HG03520 (cell line): ENCODE data around the gene ERP27.

Experiments used
- ATAC-seq: cut with Tn5 transposase; IDR thresholded peaks from one replicate; pipeline ENCODE4 v1.9.1; 2021; ENCODE audit warnings: mild to moderate bottlenecking, moderate library complexity; ENCODE audit not compliant: unreplicated experiment

ERP27 gene

DNA sequence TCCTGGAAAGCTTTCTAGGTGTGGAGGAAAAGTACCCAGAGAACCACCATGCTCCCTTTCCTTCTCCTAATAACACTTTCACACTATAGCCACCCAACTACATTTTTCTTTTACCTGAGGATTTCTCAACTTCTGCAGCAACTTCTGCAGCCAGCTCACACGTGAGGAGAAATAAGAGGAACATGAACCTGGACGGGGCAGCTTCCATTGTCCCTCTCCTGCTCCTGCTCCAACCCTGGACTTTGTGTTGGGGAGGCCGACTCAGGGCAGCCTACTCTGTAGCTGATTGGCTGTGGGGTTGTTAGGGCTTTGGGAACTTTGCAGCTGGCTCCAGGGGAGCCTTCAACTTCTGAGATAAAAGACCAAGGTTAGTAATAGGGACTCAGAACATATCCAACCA, at the start of gene ERP27:
ERP27 (minus strand) TSS at position 237 of the 400 bp plus-strand sequence; CDS start at position 208, 29 bp downstream.
- ATAC-seq, result no peak

DNA sequence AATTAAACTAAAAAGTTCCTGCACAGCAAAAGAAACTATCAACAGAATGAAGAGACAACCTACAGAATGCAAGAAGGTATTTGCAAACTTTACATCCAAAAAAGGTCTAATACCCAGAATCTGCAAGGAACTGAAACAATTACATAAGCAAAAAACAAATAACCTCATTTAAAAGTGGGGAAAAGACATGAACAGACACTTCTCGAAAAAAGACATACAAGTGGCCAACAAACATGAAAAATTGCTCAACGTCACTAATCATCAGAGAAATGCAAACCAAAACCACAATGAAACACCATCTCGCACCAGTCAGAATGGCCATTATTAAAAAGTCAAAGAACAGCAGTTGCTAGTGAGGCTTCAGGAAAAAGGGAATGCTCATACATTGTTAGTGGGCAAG, 49.7 kb upstream of the ERP27 start:
- ATAC-seq, result no peak

DNA sequence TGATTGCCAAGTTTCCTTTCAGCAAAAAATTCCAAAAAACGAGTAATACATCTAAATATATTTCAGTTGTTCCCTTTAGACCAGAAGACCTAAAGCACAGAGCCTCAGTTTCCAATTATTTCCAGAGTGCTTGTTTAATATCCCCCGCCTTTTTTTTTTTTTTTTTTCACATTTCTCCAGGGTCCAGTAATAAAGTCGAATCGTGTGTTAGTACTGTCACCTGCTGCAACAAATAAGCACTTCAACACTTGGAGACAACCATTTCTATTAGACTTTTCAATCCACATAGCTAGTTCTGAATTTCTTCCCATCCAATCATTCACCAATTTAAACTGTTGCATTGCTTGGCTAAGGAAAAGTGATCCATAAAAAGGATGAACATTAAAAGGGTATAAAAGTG, 48.1 kb upstream of the ERP27 start:
- no peak for ATAC-seq

DNA sequence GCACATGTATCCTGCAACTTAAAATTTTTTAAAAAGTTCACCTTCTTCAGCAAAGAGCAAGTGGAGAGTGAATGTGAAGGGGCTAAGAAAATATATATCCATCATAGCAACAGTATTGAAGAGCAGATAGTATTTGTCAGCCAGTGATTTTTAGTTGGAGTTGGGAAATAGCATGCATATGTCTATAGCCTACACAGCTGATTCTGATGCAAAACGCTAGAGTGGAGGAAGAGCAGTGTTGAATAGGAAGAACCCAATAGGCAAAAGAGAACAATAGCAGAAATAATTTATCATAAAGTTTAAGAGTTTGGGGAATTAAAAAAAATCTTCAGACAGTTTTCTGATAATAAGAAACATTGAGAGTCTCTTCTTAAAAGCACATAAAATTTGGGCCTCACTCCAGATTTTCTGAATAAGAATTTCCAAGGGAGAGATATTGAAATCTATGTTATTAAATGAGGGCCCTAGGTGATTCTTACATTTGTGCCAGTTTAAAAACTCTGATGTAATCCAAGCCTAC, 46.5 kb upstream of the ERP27 start:
- no peak for ATAC-seq

DNA sequence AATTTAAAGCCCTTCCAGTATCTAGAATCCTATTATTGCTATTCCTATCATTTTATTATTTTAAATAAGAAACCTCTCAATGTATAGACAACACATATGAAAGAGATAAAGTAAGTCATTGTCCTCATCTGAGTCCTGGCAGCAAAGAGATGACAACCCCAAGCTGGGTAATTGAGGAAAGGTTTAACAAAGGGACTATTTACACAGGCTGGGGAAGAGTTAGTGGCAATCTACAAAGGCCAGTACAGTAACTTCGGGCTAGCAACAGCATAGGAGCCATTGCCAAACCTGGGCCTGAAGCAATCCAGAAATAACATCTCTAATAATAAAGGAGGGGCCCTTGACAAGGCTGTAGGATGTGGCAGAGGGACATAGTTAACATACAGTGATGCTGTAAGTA, 45.7 kb upstream of the ERP27 start:
- no peak for ATAC-seq

DNA sequence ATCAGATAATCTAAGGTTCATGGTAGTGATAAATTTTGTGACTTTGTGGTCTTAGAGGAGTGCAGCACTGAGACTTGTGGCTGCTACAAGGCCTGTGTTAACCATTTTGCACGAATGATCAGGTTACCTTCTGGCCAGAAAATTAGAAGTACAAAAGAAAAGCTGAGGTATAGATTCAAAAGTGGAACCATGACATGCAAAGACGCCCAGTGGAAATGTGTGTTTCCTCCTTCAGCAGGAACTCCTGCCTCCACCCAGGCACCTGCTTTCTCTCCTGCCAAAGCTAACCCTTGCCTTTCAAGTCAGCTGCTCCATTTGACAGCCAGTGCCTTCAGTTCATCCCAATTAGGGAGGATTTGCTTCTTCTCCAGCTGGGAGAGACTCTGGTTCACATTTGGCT, 44.7 kb upstream of the ERP27 start:
- ATAC-seq, result no peak

DNA sequence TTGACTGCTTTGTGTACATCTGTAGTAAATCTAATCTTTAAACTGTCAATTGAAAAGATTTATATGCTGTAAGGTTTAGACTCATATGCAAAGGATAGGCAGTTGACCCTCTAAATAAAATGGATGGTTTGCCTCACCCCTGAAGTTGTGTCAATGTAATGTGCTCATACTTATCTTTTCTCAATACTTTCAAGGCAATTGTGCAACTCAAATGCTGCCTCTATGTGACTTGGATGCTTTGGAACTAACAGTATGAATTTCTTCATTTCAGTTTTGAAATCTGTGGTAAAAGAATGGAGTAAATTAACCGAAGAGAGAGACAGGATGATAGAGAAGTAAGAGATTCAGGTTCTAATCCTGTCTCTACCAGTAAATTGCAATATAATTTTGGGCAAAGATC, 44.2 kb upstream of the ERP27 start:
- ATAC-seq, result no peak

DNA sequence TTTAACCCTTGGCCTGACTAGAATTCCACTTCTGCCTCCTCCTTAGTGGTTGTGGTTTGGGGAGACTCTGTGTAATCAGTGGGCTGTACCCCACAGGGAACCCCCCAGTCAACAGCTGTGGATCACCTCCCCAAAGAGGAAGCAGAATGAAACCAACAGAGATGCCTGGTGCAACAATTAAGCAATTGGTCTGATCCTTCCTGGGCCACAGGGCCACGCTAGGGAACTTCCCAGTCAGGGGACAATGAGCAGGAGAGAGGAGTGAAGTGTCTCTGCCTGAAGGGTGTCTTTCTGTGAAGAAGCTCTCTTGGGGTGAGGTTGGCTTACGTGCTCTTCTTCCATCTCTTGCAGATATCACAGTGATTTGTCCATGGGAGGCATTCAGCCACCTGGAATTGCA, 42.7 kb upstream of the ERP27 start:
- no peak for ATAC-seq

DNA sequence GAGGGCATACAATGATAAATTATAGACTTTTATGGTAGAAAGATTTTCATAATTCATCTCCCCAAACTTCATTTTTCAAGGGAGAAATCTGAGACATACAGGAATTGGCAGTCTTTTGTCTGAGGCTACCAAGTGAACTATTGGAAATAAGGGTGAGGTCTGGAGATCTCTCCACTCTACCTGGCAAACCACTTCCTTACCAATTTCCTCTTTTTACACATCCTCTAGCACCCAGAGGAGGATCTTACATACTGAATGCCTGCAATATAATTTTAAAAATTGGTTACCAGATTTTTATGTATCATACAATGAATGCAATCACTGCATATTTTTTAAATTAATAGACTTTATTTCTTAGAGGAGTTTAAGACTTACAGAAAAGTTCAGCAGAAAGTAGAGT, 41.1 kb upstream of the ERP27 start:
- ATAC-seq, result no peak

DNA sequence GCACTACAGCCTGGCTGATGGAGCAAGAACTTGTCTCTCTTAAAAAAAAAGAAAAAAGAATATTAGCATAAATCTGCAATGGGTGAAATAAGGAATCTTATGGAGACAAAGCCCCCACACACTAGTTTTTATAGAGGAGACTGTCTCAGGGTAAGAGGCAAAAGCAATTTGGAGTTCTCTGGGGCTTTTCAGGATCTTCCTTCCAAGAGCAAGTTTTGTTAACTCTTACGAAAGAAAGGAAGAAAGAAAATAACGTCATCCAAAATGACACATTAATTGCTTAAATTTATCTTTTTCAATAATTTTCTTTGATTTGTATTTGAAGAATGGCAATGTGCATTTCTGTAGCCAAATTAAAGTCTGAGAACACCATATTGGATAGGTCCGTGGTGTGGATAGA, 38.3 kb upstream of the ERP27 start:
- ATAC-seq, result no peak

DNA sequence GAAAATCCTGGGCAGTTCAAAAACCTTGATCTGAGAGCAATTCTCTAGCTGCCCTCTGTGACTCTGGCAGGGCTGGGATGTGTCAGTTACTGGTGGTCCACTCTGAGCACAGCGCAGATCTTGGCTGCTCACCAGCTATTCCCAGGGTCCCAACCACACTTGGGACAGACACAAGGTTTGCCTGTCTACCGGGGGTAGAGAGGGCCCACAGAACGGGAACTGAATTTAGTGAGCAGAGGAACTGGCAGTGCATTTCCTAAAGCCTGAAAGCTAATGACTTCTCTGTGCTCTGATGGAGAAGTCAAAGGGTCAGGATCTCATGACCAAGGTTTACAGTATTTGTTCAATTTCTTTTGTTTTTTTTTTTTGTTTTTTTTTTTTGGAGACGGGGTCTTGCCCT, 37.1 kb upstream of the ERP27 start:
- no peak for ATAC-seq

DNA sequence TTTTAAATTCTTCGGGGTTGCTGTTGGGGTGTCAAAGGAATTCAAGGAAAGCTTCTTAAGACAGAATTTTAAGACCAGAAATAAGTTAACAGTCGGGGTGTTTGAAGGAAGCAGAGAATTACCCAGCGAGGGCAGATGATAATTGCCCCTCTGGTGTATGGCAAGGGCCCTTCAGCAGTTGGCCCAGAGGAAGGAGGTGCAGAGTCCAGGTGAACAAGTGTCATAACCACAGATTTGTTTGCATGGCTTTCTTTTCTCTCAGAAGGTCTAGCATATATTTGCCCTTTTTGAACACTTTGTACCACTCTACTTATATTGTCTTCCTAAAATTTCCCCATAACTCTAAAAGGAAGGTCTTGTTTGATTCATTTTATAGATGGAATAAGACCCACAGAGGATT, 36.3 kb upstream of the ERP27 start:
- no peak for ATAC-seq

DNA sequence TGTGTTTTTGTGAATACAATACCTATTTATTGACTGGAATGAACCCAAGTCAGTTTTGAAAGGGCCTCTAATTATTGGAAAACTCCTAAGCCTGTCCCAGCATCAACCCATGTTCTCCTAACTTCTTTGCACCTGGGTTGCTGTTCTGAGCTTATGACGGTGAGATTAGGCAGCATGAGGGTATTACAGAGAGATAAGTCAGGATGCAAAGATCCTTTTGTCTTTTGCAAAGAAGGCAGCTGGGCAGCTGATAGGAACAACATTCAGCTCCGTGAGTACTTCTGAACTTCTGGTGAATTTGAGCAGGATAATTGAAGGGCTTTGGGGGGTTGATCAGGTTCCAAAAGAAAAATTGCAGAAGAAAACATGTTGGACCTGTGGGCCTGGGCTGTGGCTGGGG, 34.5 kb upstream of the ERP27 start, which contains the start of gene PDE6H:
PDE6H (plus strand) TSS at position 227 of the 400 bp plus-strand sequence. CDS start 4,971 bp downstream, outside the sequence.
- ATAC-seq, result no peak

DNA sequence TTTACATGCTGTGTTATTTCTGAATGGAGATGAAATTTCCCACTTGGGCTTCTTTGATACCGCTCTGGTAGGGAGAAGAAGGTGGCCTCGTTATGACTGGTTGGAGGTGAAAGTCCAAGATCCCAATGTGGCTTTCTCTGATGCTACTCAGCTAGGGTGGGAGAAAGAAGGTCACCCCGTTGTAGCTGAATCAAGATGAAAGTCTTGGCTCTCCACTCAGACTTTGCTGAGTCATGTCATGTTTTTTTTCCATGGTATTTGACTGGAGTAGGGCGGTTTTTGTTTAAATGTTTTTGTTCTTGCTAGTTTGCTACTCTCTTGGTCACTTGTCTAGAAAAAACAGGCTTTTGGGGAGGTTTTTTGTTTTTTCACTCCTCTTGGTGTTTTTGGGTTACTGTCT, 32.1 kb upstream of the ERP27 start:
- no peak for ATAC-seq

DNA sequence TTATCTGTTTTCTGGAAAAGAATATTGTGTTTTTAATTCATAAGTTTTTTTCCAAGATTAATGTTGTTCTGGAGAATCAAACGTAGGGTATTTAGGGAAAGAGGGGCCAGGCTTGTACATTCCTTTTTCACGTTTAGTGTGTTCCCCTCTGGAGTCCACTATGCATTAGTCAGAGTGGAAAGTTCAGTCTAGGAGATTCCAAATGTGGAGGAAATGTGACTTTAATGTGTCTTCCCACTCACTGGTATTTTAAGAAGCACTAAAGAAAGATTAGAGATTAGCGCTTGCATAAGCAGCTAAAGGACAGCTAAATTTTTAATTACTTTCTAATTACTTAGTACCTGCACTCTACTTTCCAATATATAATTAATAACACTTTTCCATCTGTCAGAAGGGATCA, 30.1 kb upstream of the ERP27 start:
- no peak for ATAC-seq

DNA sequence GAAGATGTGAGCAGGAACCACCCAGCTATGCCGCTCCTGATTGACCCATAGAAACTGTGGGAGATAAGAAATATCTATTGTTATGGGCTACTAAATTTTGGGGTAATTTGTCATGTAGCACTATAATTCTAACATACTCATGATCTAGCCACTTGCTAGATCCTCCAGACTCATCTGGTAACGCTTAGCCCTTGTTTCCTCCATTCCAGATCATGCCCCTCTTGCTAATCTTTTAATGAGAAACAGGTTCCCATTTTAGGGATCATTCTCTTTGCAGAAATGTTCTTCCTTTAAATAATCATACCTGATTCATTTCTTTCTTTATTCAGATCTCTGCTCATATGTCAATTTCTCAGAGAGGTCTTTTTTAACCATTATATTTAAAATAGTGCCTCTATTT, 26.9 kb upstream of the ERP27 start:
- ATAC-seq, result no peak

DNA sequence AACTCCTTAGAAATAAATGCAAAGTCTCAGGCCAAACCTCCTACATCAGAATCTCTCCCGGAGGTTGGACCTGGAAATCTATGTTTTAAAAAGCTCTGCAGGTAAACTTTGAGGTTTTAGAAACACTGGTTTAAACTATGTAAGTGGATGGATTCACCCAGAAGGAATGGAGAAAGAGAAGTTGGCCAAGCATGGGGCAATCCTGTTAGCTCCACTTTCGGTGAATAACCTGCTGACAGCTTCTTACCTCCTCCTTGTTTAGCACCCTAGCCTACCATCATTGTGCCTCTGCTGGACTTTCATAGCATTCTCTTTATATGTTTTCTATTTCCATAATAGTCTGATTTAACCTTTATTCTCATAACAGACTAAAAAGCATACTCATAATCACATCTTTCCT, 26.1 kb upstream of the ERP27 start:
- no peak for ATAC-seq

DNA sequence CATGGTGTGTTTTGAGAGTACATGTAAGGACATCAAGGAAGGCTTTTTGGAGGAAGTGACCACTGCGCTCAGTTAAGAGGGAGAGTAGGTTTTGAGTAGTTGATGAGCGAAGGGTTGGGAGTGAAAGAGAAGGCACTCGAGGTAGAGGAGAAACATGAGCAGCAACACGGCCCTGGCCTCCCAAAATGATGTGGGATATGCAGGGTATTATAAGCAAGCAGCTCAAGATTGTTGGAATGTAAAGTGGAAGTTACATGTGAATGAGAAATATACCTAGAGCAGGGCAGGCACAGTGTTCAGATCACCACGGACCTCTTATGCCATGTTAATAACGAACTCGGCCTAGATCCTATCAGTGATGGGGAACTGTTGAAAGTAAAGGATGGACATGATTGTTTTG, 25.2 kb upstream of the ERP27 start:
- no peak for ATAC-seq

DNA sequence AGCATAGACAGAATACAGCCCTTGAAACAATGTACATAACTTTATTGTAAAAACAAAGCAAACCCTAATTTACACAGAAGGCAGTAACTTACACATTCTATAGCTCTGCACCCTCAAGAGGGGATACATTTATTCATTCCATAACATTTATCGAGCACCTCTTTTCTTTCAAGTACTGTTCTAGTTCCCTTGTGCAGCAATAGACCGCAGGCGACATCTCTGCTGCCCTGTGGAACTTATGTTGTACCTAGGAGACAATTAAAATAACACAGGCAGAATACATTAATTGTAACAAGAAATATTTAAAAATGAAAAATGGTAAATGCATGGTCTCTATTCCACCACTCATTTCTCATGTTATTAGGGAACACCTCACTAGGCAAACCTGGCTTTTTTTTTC, 24.5 kb upstream of the ERP27 start:
- ATAC-seq, result no peak

DNA sequence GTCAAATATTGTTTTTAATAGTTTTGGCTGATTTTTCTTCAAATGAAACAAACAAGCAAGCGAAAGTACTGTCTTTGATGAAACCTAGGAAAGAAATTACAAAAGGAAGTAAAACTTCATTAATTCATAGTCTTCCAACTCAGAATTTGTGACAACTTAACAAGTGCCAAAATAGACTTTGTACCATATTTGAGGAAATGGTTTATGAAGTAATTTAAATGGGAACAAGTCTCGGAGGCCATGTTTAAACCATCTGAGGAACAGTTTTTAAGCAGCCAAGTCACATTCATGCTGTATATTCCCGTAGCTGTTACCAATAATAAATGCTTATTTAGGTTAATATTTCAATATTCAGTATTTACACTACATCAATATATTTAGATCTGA, 23.8 kb upstream of the ERP27 start:
- ATAC-seq, result no peak

DNA sequence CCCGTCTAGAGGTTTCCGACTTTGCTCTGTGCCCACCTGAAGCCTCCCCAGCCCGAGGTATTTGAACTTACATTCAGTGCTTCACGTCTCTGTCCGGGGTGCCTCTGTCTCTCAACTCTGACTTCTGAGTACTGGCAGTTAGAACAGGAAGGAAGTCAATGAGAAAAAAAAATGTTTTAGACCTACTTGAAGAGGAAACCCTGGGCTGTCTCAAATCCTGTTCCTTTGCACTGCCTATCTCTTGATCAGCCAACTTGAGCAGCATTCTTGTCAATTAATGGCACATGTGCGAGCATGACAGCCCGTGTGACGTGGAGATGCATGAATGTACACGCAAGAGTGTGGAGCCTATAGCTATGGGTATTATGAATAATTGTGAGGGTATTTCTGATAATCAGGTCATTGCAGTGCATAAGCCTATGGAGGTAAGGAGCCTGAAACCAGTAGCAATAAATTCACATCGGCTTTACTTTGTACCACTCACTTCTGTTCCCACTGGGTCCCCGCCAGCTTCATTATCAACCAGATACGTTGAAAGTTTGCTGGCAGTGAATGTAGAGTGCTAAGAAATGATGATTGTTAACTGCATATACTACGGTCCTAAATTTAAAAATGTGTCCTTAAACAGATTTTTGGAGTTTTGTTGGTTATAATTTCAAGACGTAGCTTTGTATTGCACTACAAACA, 23.3 kb upstream of the ERP27 start, which contains the start of gene ARHGDIB:
ARHGDIB (minus strand) TSS at position 136 of the 687 bp plus-strand sequence. CDS start 10,889 bp downstream, outside the sequence.
- ATAC-seq, result peak; percentile 67

DNA sequence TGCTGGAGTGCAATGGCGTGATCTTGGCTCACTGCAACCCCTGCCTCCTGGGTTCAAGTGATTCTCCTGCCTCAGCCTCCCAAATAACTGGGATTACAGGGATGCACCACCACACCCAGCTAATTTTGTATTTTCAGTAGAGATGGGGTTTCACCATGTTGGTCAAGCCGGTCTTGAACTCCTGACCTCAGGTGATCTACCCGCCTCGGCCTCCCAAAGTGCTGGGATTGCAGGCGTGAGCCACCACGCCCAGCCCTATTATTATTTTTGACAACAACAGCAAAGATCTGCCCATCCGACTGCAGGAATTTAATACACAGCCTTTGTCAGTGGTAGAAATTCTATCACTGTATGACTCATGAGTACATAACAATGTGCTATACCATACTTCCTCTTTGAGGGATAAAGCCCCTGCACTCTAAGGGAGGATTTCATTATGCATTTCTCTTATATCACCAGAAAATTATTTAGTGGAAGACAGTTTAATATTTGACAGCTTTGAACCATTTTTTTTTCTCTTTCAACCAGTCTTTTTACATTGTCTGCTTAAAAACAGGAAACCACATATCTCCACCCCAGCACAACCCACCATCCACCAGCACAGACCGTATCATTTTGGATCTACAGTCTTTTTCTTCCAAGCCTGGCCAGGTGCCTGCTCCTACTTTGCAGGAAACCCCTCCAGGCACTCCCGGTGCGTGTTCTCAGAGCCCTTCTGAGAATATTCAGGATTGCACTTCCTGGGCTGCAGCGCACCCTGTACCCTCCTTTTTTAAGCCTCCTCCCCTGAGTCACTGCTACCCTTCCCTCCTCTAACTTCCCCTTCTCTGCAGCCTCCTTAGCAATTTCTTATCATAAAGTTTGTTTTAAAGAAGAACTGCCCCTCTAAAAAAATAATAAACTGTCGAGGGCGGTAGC, 22.5 kb upstream of the ERP27 start:
- ATAC-seq, result peak; percentile 25
